CD8-positive, alpha-beta memory T cell (primary cell): ENCODE data around the gene SSUH2. TPM values are rescaled to one million over a fixed set of nuclear protein-coding genes. Genes with fewer than 3 reads are reported as not detected.
A peak's percentile ranks its signal among the peaks of the same experiment; 100 is the strongest.

ENCODE experiments used
- CTCF ChIA-PET: fragments of 350-600 bp; sonication (Branson Sonifier 250); formaldehyde crosslinking; loops from one replicate; lab custom pipeline; 2021; ENCODE audit warnings: antibody characterized with exemption; lab: Charles Lee
- POLR2A ChIA-PET: fragments of 350-600 bp; sonication (Branson Sonifier 250); formaldehyde crosslinking; loops from one replicate; lab custom pipeline; 2021; ENCODE audit warnings: antibody characterized with exemption; lab: Charles Lee
- DNase-seq, 5 donors: peaks; one replicate each; pipeline versions ENCODE4 v3.0.0 to v3.0.0-alpha.2; 2020 to 2022; ENCODE audit warnings: mixed read lengths in 1 of 5
- H3K27ac ChIP-seq: one replicate; pipeline ENCODE4 v1.7.0; 2013; ENCODE audit warnings: low read depth, mild to moderate bottlenecking, low read length, moderate library complexity
- H3K27me3 ChIP-seq: 2 replicates; pipeline ENCODE4 v1.7.0; 2013; ENCODE audit warnings: low read length, mild to moderate bottlenecking; ENCODE audit not compliant: insufficient read depth, poor library complexity, severe bottlenecking
- H3K36me3 ChIP-seq: 2 replicates; pipeline ENCODE4 v1.7.0; 2013; ENCODE audit warnings: mild to moderate bottlenecking, low read length, moderate library complexity; ENCODE audit not compliant: insufficient read depth
- H3K4me1 ChIP-seq: 2 replicates; pipeline ENCODE4 v1.7.0; 2013; ENCODE audit warnings: mild to moderate bottlenecking, low read length, moderate library complexity; ENCODE audit not compliant: insufficient read depth
- H3K4me3 ChIP-seq: 2 replicates; pipeline ENCODE4 v1.7.0; 2013; ENCODE audit warnings: mild to moderate bottlenecking, low read length
- H3K9me3 ChIP-seq: 2 replicates; pipeline ENCODE4 v1.7.0; 2013; ENCODE audit warnings: mild to moderate bottlenecking, low read length
- H3K27ac Mint-ChIP-seq, 8 donors: one replicate each; pipeline ENCODE4 v1.8.0; 2020 to 2021; ENCODE audit warnings: mixed read lengths in 8 of 8, mild to moderate bottlenecking in 6 of 8, inconsistent platforms in 3 of 8, moderate library complexity in 3 of 8
- H3K27me3 Mint-ChIP-seq, 2 donors: one replicate each; pipeline ENCODE4 v1.8.0; 2020 to 2021; ENCODE audit warnings: mixed read lengths in 2 of 2, mild to moderate bottlenecking in 1 of 2, moderate library complexity in 1 of 2
- H3K36me3 Mint-ChIP-seq, 3 donors: one replicate each; pipeline ENCODE4 v1.8.0; 2020 to 2021; ENCODE audit warnings: mixed read lengths in 3 of 3, inconsistent platforms in 1 of 3, mild to moderate bottlenecking in 1 of 3
- H3K4me1 Mint-ChIP-seq, 3 donors: one replicate each; pipeline ENCODE4 v1.8.0; 2020 to 2021; ENCODE audit warnings: mixed read lengths in 3 of 3, inconsistent platforms in 1 of 3, mild to moderate bottlenecking in 1 of 3
- H3K4me3 Mint-ChIP-seq, 7 donors: one replicate each; pipeline ENCODE4 v1.8.0; 2020 to 2021; ENCODE audit warnings: mixed read lengths in 7 of 7, mild to moderate bottlenecking in 6 of 7, moderate library complexity in 4 of 7, inconsistent platforms in 2 of 7
- H3K9me3 Mint-ChIP-seq, 5 donors: one replicate each; pipeline ENCODE4 v1.8.0; 2020 to 2022; ENCODE audit warnings: mixed read lengths in 5 of 5, mild to moderate bottlenecking in 3 of 5, moderate library complexity in 2 of 5, inconsistent platforms in 1 of 5
- polyA plus RNA-seq: library from polyadenylated mRNA; unstranded; fragments of 300-500 nt; fragmentation: Illumina TruSeq; gene quantifications from one replicate; pipeline ENCODE4 v1.2.3, GENCODE V29; 2021
- total RNA-seq, 2 experiments: library from RNA; stranded (reverse); gene quantifications; one replicate each; pipeline ENCODE4 v1.2.3, GENCODE V29; 2021

The SSUH2 gene
- total and polyA plus RNA-seq, 3 experiments from 2014 or later = not detected

DNA sequence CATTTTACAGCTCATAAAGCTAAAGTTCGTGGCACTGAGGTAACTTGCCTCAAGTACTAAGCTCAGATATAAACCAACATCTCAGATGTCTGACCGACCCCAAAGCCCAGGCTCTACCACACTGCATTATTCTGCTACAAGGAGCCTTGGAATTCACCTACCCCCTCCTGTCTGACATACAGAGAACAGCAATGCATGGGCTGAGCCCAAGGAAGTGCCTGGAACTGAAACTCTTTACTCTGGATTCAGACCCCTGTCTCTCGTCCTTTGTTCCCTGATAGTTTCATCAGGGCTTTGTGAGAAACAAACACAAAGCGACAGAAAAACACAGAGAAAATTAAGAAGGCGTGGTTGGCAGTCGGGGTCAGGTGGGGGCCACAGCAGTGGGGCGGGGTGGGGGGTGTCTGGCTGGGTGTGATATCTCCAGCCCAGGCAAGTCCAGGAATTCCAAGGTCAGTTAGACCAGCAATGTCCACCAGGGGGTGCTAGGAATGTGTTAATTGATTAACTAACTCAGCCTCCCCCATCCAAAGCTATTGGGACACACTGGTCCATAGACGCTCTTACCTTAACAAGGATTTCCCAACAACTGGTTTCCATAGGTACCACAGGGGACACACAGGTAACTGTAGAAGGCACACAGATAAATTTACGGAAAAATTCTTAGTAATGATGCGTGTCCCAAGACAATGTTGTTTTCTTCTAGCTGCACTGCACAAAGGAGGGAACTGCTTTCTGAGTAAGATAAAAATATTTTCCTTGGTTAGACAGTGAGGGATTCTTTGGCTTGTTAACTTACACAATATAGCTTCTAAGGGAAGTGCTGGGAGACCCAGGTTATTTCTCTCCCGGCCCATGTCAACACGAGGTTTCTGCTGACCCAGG, 18.8 kb upstream of the SSUH2 start:
- Mint-ChIP-seq H3K9me3 (peaks cover 0 to 6% (median 0%) of the 10 kb centered on the region in 5 donors), H3K4me1 (no peaks in the 10 kb centered on the region), H3K27ac (no peak overlapping the region), H3K27me3 (peaks cover 7 to 25% of the 10 kb centered on the region in 2 donors), H3K36me3 (no peaks in the 10 kb centered on the region), H3K4me3 (no peak overlapping the region)
- Histone ChIP-seq H3K9me3 (no peaks in the 10 kb centered on the region), H3K36me3 (no peaks in the 10 kb centered on the region), H3K4me3 (no peak overlapping the region), H3K27ac (no peak overlapping the region), H3K27me3 (no peaks in the 10 kb centered on the region), H3K4me1 (no peaks in the 10 kb centered on the region)
- ChIA-PET POLR2A (no interaction called here), CTCF (interaction anchor here (1.0 kb wide), 1 partner anchor 12 kb away, joined by 4 read pairs; no protein-coding TSS in a partner anchor)
- peak in 1 of 5 donors; percentile 4 for DNase-seq

- Mint-ChIP-seq H3K4me1 (no peaks in the 10 kb centered on the region), H3K36me3 (no peaks in the 10 kb centered on the region), H3K27ac (no peak overlapping the region), H3K4me3 (no peak overlapping the region), H3K27me3 (peaks cover 7 to 25% of the 10 kb centered on the region in 2 donors), H3K9me3 (peaks cover 0 to 6% (median 0%) of the 10 kb centered on the region in 5 donors)
- no peaks in the 10 kb centered on the region for H3K4me1 ChIP-seq
- POLR2A ChIA-PET = no interaction called here
- H3K27ac ChIP-seq = no peak overlapping the region
- no peaks in the 10 kb centered on the region for H3K9me3 ChIP-seq
- no peaks in the 10 kb centered on the region for H3K36me3 ChIP-seq
- H3K27me3 ChIP-seq = no peaks in the 10 kb centered on the region
- DNase-seq = no peak
- CTCF ChIA-PET = interaction anchor here (1.0 kb wide), 1 partner anchor 11 kb away, joined by 4 read pairs; no protein-coding TSS in a partner anchor
- H3K4me3 ChIP-seq = no peak overlapping the region
Measured at GRCh38 chr3:8662594-8662993, 18.0 kb upstream of the SSUH2 start.

DNA sequence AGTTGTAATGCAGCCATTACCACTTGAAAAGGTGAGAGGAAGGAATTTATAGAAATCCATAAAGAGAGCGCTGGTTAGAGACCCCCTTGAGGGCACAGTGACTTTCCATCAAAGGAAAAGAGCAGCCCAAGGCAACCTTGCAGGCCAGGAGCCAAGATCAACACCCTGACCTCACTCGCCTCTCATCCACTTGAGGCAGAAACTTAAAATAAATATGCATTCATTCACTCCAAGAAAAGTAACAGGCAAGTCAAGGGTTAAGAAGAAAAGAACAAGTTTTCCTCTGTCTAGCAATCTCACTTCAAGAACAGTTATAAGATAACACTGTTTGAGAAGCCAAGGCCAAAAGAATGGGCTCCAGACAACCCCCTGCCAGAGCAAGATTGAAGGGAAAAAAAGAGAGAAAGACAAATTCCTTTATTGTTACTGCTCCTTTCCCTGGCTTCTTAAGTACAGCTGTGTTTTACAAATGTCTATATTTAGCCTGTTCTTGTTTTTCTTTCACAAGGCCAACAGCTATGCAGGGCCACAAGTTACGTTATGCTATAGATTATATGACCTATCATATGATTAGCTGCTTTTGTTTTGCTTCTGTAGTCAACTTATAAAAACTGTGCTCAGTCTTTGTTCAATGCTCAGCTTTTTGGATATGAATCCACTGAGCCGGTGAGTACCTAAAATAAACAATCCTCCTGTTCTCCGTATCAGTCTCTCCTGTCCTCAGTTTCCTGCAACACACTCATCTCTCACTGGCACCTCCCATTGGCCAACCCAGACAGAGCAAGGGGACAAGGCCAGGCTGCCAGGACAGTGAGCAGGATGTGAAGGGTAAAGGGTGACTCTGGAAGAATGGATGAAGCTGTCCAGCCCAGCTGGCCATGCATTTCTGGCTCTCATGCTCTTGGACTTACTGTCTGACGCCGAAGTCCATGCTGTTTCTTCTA, 15.8 kb upstream of the SSUH2 start:
- no peak for DNase-seq
- POLR2A ChIA-PET = no interaction called here
- Mint-ChIP-seq H3K4me3 (no peak overlapping the region), H3K4me1 (no peaks in the 10 kb centered on the region), H3K27me3 (peaks cover 3 to 29% of the 10 kb centered on the region in 2 donors), H3K27ac (no peak overlapping the region), H3K36me3 (no peaks in the 10 kb centered on the region), H3K9me3 (peaks cover 0 to 7% (median 0%) of the 10 kb centered on the region in 5 donors)
- CTCF ChIA-PET = no interaction called here
- Histone ChIP-seq H3K4me1 (no peaks in the 10 kb centered on the region), H3K27me3 (no peaks in the 10 kb centered on the region), H3K27ac (no peak overlapping the region), H3K36me3 (no peaks in the 10 kb centered on the region), H3K4me3 (no peak overlapping the region), H3K9me3 (no peaks in the 10 kb centered on the region)

GRCh38 chr3:8659242-8659641, 14.6 kb upstream of the SSUH2 start:
- H3K9me3 ChIP-seq = no peaks in the 10 kb centered on the region
- DNase-seq = no peak
- Mint-ChIP-seq H3K36me3 (no peaks in the 10 kb centered on the region), H3K27me3 (peaks cover 3 to 26% of the 10 kb centered on the region in 2 donors), H3K4me3 (no peak overlapping the region), H3K27ac (no peak overlapping the region), H3K4me1 (no peaks in the 10 kb centered on the region), H3K9me3 (peaks cover 0 to 8% (median under 1%) of the 10 kb centered on the region in 5 donors)
- H3K27me3 ChIP-seq = no peaks in the 10 kb centered on the region
- POLR2A ChIA-PET = no interaction called here
- H3K4me3 ChIP-seq = no peak overlapping the region
- H3K27ac ChIP-seq = no peak overlapping the region
- CTCF ChIA-PET = no interaction called here
- no peaks in the 10 kb centered on the region for H3K4me1 ChIP-seq
- no peaks in the 10 kb centered on the region for H3K36me3 ChIP-seq

GRCh38 chr3:8658306-8659212, 14.0 kb upstream of the SSUH2 start:
- Histone ChIP-seq H3K27ac (no peak overlapping the region), H3K9me3 (no peaks in the 10 kb centered on the region), H3K36me3 (no peaks in the 10 kb centered on the region), H3K4me1 (no peaks in the 10 kb centered on the region), H3K27me3 (no peaks in the 10 kb centered on the region), H3K4me3 (no peak overlapping the region)
- Mint-ChIP-seq H3K4me1 (no peaks in the 10 kb centered on the region), H3K9me3 (peaks cover 0 to 8% (median 2%) of the 10 kb centered on the region in 5 donors), H3K27ac (peak overlapping the region in 1 of 8 donors; percentile 34), H3K36me3 (no peaks in the 10 kb centered on the region), H3K4me3 (no peak overlapping the region), H3K27me3 (peaks cover 7 to 25% of the 10 kb centered on the region in 2 donors)
- no peak for DNase-seq
- ChIA-PET CTCF (no interaction called here), POLR2A (no interaction called here)

DNA sequence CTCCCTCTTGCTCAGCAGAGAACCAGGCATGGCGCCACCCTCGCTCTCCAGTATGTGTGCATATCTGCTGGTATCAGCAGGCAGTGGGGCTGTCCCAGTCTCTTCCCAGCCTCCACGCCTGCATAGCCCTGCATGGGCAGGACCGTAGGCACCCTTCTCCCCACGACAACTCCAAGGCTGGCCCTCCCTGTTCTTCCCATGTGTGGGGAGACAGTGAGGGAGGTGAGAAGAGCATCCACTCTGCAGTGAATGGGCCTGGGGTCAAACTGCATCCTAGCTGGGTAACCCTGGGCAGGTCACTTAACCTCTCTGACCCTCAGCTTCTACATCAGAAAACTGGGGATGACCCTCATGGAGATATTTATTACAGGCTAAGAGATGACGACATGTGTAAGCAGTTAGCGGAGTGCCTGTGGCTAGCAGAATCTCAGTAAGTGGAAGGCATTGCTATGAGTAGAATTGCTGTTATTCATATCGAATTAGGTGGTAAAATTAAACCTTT, 13.3 kb upstream of the SSUH2 start:
- Mint-ChIP-seq H3K9me3 (peaks cover 0 to 8% (median 2%) of the 10 kb centered on the region in 5 donors), H3K27me3 (peaks cover 7 to 22% of the 10 kb centered on the region in 2 donors), H3K36me3 (no peaks in the 10 kb centered on the region), H3K4me1 (no peaks in the 10 kb centered on the region), H3K27ac (no peak overlapping the region), H3K4me3 (no peak overlapping the region)
- Histone ChIP-seq H3K27me3 (no peaks in the 10 kb centered on the region), H3K9me3 (no peaks in the 10 kb centered on the region), H3K36me3 (no peaks in the 10 kb centered on the region), H3K27ac (no peak overlapping the region), H3K4me1 (no peaks in the 10 kb centered on the region), H3K4me3 (no peak overlapping the region)
- POLR2A ChIA-PET = no interaction called here
- CTCF ChIA-PET = no interaction called here
- no peak for DNase-seq

GRCh38 chr3:8656240-8656639, 11.6 kb upstream of the SSUH2 start:
- DNase-seq = no peak
- H3K36me3 ChIP-seq = no peaks in the 10 kb centered on the region
- H3K4me1 ChIP-seq = no peaks in the 10 kb centered on the region
- Mint-ChIP-seq H3K27ac (no peak overlapping the region), H3K36me3 (no peaks in the 10 kb centered on the region), H3K9me3 (peaks cover 0 to 5% (median 2%) of the 10 kb centered on the region in 5 donors), H3K4me3 (no peak overlapping the region), H3K27me3 (peaks cover 11 to 26% of the 10 kb centered on the region in 2 donors), H3K4me1 (no peaks in the 10 kb centered on the region)
- H3K27ac ChIP-seq = no peak overlapping the region
- no peaks in the 10 kb centered on the region for H3K27me3 ChIP-seq
- H3K4me3 ChIP-seq = no peak overlapping the region
- no peaks in the 10 kb centered on the region for H3K9me3 ChIP-seq
- ChIA-PET POLR2A (no interaction called here), CTCF (no interaction called here)
